WTC11 (cell line): ENCODE measurements around the gene PRKN. TPM values are rescaled to one million over a fixed set of nuclear protein-coding genes. Genes with fewer than 3 reads are reported as not detected.

Experiments
- ATAC-seq: fragments of 200-7000 bp; cut with Tn5 transposase; 2 replicates; pipeline ENCODE4 v1.10.0; 2021; ENCODE audit warnings: mild to moderate bottlenecking, moderate library complexity
- CTCF ChIA-PET: fragments of 300-600 bp; sonication (Branson Sonifier 250); formaldehyde crosslinking; loops from one replicate; lab custom pipeline; 2021; ENCODE audit warnings: antibody characterized with exemption; lab: Charles Lee
- POLR2A ChIA-PET: fragments of 350-600 bp; sonication (Branson Sonifier 250); formaldehyde crosslinking; loops from one replicate; lab custom pipeline; 2021; ENCODE audit warnings: antibody characterized with exemption; lab: Charles Lee
- DNase-seq: peaks from one replicate; pipeline ENCODE4 v3.0.0; 2021; ENCODE audit warnings: low spot score
- H3K27ac Mint-ChIP-seq: 2 replicates; pipeline ENCODE4 v1.8.0; 2021; ENCODE audit warnings: mixed read lengths
- H3K27me3 Mint-ChIP-seq: 2 replicates; pipeline ENCODE4 v1.8.0; 2021; ENCODE audit warnings: low read depth, mild to moderate bottlenecking, moderate library complexity, mixed read lengths
- H3K36me3 Mint-ChIP-seq: 2 replicates; pipeline ENCODE4 v1.8.0; 2021; ENCODE audit warnings: mixed read lengths
- H3K4me1 Mint-ChIP-seq: 2 replicates; pipeline ENCODE4 v1.8.0; 2022; ENCODE audit warnings: mixed read lengths
- H3K4me3 Mint-ChIP-seq: 2 replicates; pipeline ENCODE4 v1.8.0; 2021; ENCODE audit warnings: mild to moderate bottlenecking, moderate library complexity, mixed read lengths
- H3K9me3 Mint-ChIP-seq: 2 replicates; pipeline ENCODE4 v1.8.0; 2021; ENCODE audit warnings: mixed read lengths
- AR ChIP-seq: fragments of 250-450 bp; sonication (Bioruptor Pico); IDR thresholded peaks from 2 replicates; pipeline ENCODE4 v1.9.0; 2021; ENCODE audit warnings: mild to moderate bottlenecking
- ATF2 ChIP-seq: sonication (generic); formaldehyde crosslinking; IDR thresholded peaks from 2 replicates; pipeline ENCODE4 v1.8.1; 2022; ENCODE audit warnings: low read depth, missing genetic modification reagents, borderline replicate concordance
- CBFB ChIP-seq: sonication (generic); formaldehyde crosslinking; IDR thresholded peaks from 2 replicates; pipeline ENCODE4 v1.8.1; 2022; ENCODE audit warnings: mild to moderate bottlenecking, low read depth, missing genetic modification reagents
- CTCF ChIP-seq: fragments of 200-600 bp; IDR thresholded peaks from 2 replicates; pipeline ENCODE4 v1.8.0; 2022; ENCODE audit warnings: antibody characterized with exemption
- ERG ChIP-seq: fragments of 250-450 bp; sonication (Bioruptor Pico); IDR thresholded peaks from 2 replicates; pipeline ENCODE4 v1.8.0; 2021; ENCODE audit warnings: mild to moderate bottlenecking
- ESRRA ChIP-seq: sonication (generic); formaldehyde crosslinking; IDR thresholded peaks from 2 replicates; pipeline ENCODE4 v1.8.1; 2022; ENCODE audit warnings: mild to moderate bottlenecking, missing genetic modification reagents, borderline replicate concordance
- FOXP1 ChIP-seq: sonication (generic); formaldehyde crosslinking; IDR thresholded peaks from 2 replicates; pipeline ENCODE4 v1.8.0; 2022; ENCODE audit warnings: missing genetic modification reagents, mild to moderate bottlenecking, moderate library complexity, borderline replicate concordance
- HMGA2 ChIP-seq: fragments of 250-450 bp; sonication (Bioruptor Pico); IDR thresholded peaks from 2 replicates; pipeline ENCODE4 v1.4.0; 2021; ENCODE audit warnings: mild to moderate bottlenecking, moderate library complexity
- MAX ChIP-seq: sonication (generic); formaldehyde crosslinking; IDR thresholded peaks from 2 replicates; pipeline ENCODE4 v1.8.0; 2022; ENCODE audit warnings: mild to moderate bottlenecking, missing genetic modification reagents
- NFE2L1 ChIP-seq: sonication (generic); formaldehyde crosslinking; IDR thresholded peaks from 2 replicates; pipeline ENCODE4 v1.8.1; 2023; ENCODE audit warnings: missing genetic modification reagents
- NR1H2 ChIP-seq: sonication (generic); formaldehyde crosslinking; IDR thresholded peaks from 2 replicates; pipeline ENCODE4 v1.9.0; 2021; ENCODE audit warnings: mild to moderate bottlenecking, moderate library complexity, missing genetic modification reagents
- OVOL2 ChIP-seq: fragments of 250-450 bp; sonication (Bioruptor Pico); IDR thresholded peaks from 2 replicates; pipeline ENCODE4 v1.9.0; 2021; ENCODE audit warnings: mild to moderate bottlenecking, borderline replicate concordance
- SMAD4 ChIP-seq: sonication (generic); formaldehyde crosslinking; IDR thresholded peaks from 2 replicates; pipeline ENCODE4 v1.8.0; 2022; ENCODE audit warnings: mild to moderate bottlenecking, missing genetic modification reagents
- TCF7 ChIP-seq: sonication (generic); formaldehyde crosslinking; IDR thresholded peaks from 2 replicates; pipeline ENCODE4 v1.8.0; 2022; ENCODE audit warnings: mild to moderate bottlenecking, low read depth, missing genetic modification reagents, moderate library complexity
- ZNF263 ChIP-seq: sonication (generic); formaldehyde crosslinking; IDR thresholded peaks from 2 replicates; pipeline ENCODE4 v1.8.1; 2022; ENCODE audit warnings: low read depth, mild to moderate bottlenecking, moderate library complexity, missing genetic modification reagents
- ZNF281 ChIP-seq: sonication (generic); formaldehyde crosslinking; IDR thresholded peaks from 2 replicates; pipeline ENCODE4 v1.8.0; 2023; ENCODE audit warnings: mild to moderate bottlenecking, missing genetic modification reagents
- ZNF425 ChIP-seq: fragments of 250-450 bp; sonication (Bioruptor Pico); conservative IDR thresholded peaks from 2 replicates; pipeline ENCODE4 v1.9.0; 2021; ENCODE audit warnings: mild to moderate bottlenecking
- total RNA-seq: library from RNA; stranded (reverse); gene quantifications from 3 replicates; pipeline ENCODE4 v1.2.3, GENCODE V29; 2021

The PRKN gene
- total RNA-seq, 1 experiment from 2014 or later: 0.59 TPM

- H3K9me3 Mint-ChIP-seq: no peaks in the 10 kb centered on the region
- TF ChIP-seq HMGA2 (CRISPR knock-in tag): no peak
- no peak for TF ChIP-seq CBFB (CRISPR knock-in tag)
- TF ChIP-seq ERG (CRISPR knock-in tag): no peak
- TF ChIP-seq SMAD4 (CRISPR knock-in tag): no peak
- no peak for TF ChIP-seq ESRRA (CRISPR knock-in tag)
- no peak for TF ChIP-seq NFE2L1 (CRISPR knock-in tag)
- no peak for TF ChIP-seq TCF7 (CRISPR knock-in tag)
- TF ChIP-seq, all 79 proteins: peak for 0
- no peak overlapping the region for H3K27ac Mint-ChIP-seq
- H3K4me1 Mint-ChIP-seq: no peaks in the 10 kb centered on the region
- no peak overlapping the region for H3K4me3 Mint-ChIP-seq
- no peaks in the 10 kb centered on the region for H3K36me3 Mint-ChIP-seq
- no peak for ATAC-seq
- no peak for DNase-seq
- POLR2A ChIA-PET: no interaction called here
- no peaks in the 10 kb centered on the region for H3K27me3 Mint-ChIP-seq
- CTCF ChIA-PET: interaction anchor here (0.9 to 1.8 kb wide), 4 partner anchors 15 to 279 kb away, joined by 3 to 6 read pairs (median 3); no protein-coding TSS in a partner anchor
These were observed 1030.8 kb downstream of the PRKN start for GRCh38 chr6:161696801-161697200.

- DNase-seq: no peak
- CTCF ChIA-PET: interaction anchor here (0.5 to 1.6 kb wide), 19 partner anchors 9 to 466 kb away, joined by 3 to 20 read pairs (median 4); no protein-coding TSS in a partner anchor
- H3K27ac Mint-ChIP-seq: no peak overlapping the region
- no peaks in the 10 kb centered on the region for H3K9me3 Mint-ChIP-seq
- H3K36me3 Mint-ChIP-seq: no peaks in the 10 kb centered on the region
- peak; percentile 95 for ATAC-seq
- TF ChIP-seq NR1H2 (CRISPR knock-in tag) (no peak), CTCF (peak; percentile 38)
- TF ChIP-seq, all 79 proteins: peak for 1
- no peak overlapping the region for H3K4me3 Mint-ChIP-seq
- no peaks in the 10 kb centered on the region for H3K4me1 Mint-ChIP-seq
- POLR2A ChIA-PET: no interaction called here
- no peaks in the 10 kb centered on the region for H3K27me3 Mint-ChIP-seq
These were observed 1032.6 kb downstream of the PRKN start for GRCh38 chr6:161694995-161695394.

GRCh38 chr6:161686655-161687054 is 1040.9 kb downstream of the PRKN start:
- Mint-ChIP-seq H3K4me1 (peaks cover 8% of the 10 kb centered on the region), H3K4me3 (no peak overlapping the region), H3K36me3 (no peaks in the 10 kb centered on the region), H3K9me3 (no peaks in the 10 kb centered on the region), H3K27me3 (no peaks in the 10 kb centered on the region), H3K27ac (no peak overlapping the region)
- ChIA-PET CTCF (no interaction called here), POLR2A (no interaction called here)
- ATAC-seq (no peak), DNase-seq (no peak)
- TF ChIP-seq SMAD4 (CRISPR knock-in tag) (no peak), AR (CRISPR knock-in tag) (no peak), MAX (CRISPR knock-in tag) (no peak), ESRRA (CRISPR knock-in tag) (no peak), ZNF425 (CRISPR knock-in tag) (no peak), ERG (CRISPR knock-in tag) (no peak), ZNF263 (no peak), OVOL2 (CRISPR knock-in tag) (no peak), ZNF281 (CRISPR knock-in tag) (no peak), FOXP1 (no peak), ATF2 (CRISPR knock-in tag) (no peak)
